ENCODE measurements around the gene LIPA. TPM values are rescaled to one million over a fixed set of nuclear protein-coding genes. Genes with fewer than 3 reads are reported as not detected.
"Not testable (repeated sequence)": the region's sequence is repeated elsewhere in the genome, so short reads cannot be mapped to it uniquely, and the experiment has no call there.

The LIPA gene
- total RNA-seq, 1 donor from 2014 or later = 19.3 TPM

- ATAC-seq; DNase-seq (ENCODE audit: missing footprints); intact Hi-C loops (cut with DNase I): not testable (repeated sequence)
These were observed 4.0 kb downstream of the LIPA start for GRCh38 chr10:89247623-89248022.

GRCh38 chr10:89245802-89246201, 5.8 kb downstream of the LIPA start:
- no peak for DNase-seq (ENCODE audit: missing footprints)
- intact Hi-C loops (cut with DNase I) = no loop called here
- no peak for ATAC-seq

- intact Hi-C loops (cut with DNase I) = no loop called here
- ATAC-seq = no peak
- no peak for DNase-seq (ENCODE audit: missing footprints)
These were observed 8.6 kb downstream of the LIPA start for GRCh38 chr10:89242840-89243568.

- intact Hi-C loops (cut with DNase I) = no loop called here
- ATAC-seq (no peak), DNase-seq (ENCODE audit: missing footprints) (no peak)
These were observed 9.3 kb downstream of the LIPA start for GRCh38 chr10:89242345-89242684.

GRCh38 chr10:89241486-89242344, 9.9 kb downstream of the LIPA start:
- DNase-seq (ENCODE audit: missing footprints) (no peak), ATAC-seq (peak; percentile 70)
- intact Hi-C loops (cut with DNase I) = no loop called here

- DNase-seq (ENCODE audit: missing footprints) (no peak), ATAC-seq (no peak)
- intact Hi-C loops (cut with DNase I) = no loop called here
These were observed 10.5 kb downstream of the LIPA start for GRCh38 chr10:89241026-89241425.

- DNase-seq (ENCODE audit: missing footprints) = no peak
- ATAC-seq = no peak
- intact Hi-C loops (cut with DNase I) = no loop called here
These were observed 11.1 kb downstream of the LIPA start for GRCh38 chr10:89240519-89240918.

- ATAC-seq (peak; percentile 81), DNase-seq (ENCODE audit: missing footprints) (no peak)
- intact Hi-C loops (cut with DNase I) = no loop called here
These were observed 12.5 kb downstream of the LIPA start for GRCh38 chr10:89238956-89239644.

- no peak for DNase-seq (ENCODE audit: missing footprints)
- ATAC-seq = no peak
- intact Hi-C loops (cut with DNase I) = no loop called here
These were observed 13.7 kb downstream of the LIPA start for GRCh38 chr10:89237849-89238248.

- intact Hi-C loops (cut with DNase I) = no loop called here
- ATAC-seq (no peak), DNase-seq (ENCODE audit: missing footprints) (no peak)
These were observed 15.3 kb downstream of the LIPA start for GRCh38 chr10:89236226-89236797.

- intact Hi-C loops (cut with DNase I) = no loop called here
- ATAC-seq = peak; percentile 61
These were observed 16.3 kb downstream of the LIPA start for GRCh38 chr10:89235073-89235798.

GRCh38 chr10:89233033-89233432, 18.5 kb downstream of the LIPA start:
- intact Hi-C loops (cut with DNase I) = no loop called here
- DNase-seq (ENCODE audit: missing footprints) (no peak), ATAC-seq (no peak)

More at GRCh38 chr10:89235073-89235798, 16.3 kb downstream of the LIPA start:
- DNase-seq (ENCODE audit: missing footprints) = peak; percentile 81

GRCh38 chr10:89228962-89229361, 22.6 kb downstream of the LIPA start:
- no peak for DNase-seq (ENCODE audit: missing footprints)
- no peak for ATAC-seq
- intact Hi-C loops (cut with DNase I) = no loop called here

- no peak for ATAC-seq
- no peak for DNase-seq (ENCODE audit: missing footprints)
- intact Hi-C loops (cut with DNase I) = no loop called here
These were observed 23.4 kb downstream of the LIPA start for GRCh38 chr10:89228146-89228545.

GRCh38 chr10:89226891-89227290, 24.7 kb downstream of the LIPA start:
- intact Hi-C loops (cut with DNase I) = no loop called here
- ATAC-seq = no peak
- no peak for DNase-seq (ENCODE audit: missing footprints)

- peak; percentile 8 for ATAC-seq
- DNase-seq (ENCODE audit: missing footprints) = peak; percentile 72
- intact Hi-C loops (cut with DNase I) = no loop called here
These were observed 26.7 kb downstream of the LIPA start for GRCh38 chr10:89224739-89225443.

- no peak for DNase-seq (ENCODE audit: missing footprints)
- ATAC-seq = no peak
- intact Hi-C loops (cut with DNase I) = no loop called here
These were observed 29.7 kb downstream of the LIPA start for GRCh38 chr10:89221919-89222318.

Data from Right ventricle myocardium inferior (tissue), 1 donor.